H54 (cell line): ENCODE measurements around the gene RNF138.

Experiments
- DNase-seq: peaks from one replicate; pipeline ENCODE4 v3.0.0; 2011; ENCODE audit warnings: low spot score, mixed read lengths; ENCODE audit not compliant: insufficient read length
- FAIRE-seq: peaks from 3 replicates; lab custom pipeline; 2011; peaks lifted over from hg19 to GRCh38; lab: Jason Lieb, UNC
- POLR2A ChIP-seq: IDR thresholded peaks from 2 replicates; pipeline ENCODE4 v1.6.1; 2011; ENCODE audit warnings: low read depth, mild to moderate bottlenecking, low read length

The RNF138 gene

GRCh38 chr18:32091724-32092421, at the start of gene RNF138:
Gene RNF138 (plus strand): TSS chr18:32091874. CDS start chr18:32092777, 903 bp downstream.
- DNase-seq (peak; percentile 50), FAIRE-seq (no peak)
- TF ChIP-seq POLR2A = peak; percentile 61; the same call in 1 of the 2 replicates

- TF ChIP-seq POLR2A = no peak
- DNase-seq = no peak
- no peak for FAIRE-seq
Measured at GRCh38 chr18:32042337-32042736, 49.3 kb upstream of the RNF138 start.

DNA sequence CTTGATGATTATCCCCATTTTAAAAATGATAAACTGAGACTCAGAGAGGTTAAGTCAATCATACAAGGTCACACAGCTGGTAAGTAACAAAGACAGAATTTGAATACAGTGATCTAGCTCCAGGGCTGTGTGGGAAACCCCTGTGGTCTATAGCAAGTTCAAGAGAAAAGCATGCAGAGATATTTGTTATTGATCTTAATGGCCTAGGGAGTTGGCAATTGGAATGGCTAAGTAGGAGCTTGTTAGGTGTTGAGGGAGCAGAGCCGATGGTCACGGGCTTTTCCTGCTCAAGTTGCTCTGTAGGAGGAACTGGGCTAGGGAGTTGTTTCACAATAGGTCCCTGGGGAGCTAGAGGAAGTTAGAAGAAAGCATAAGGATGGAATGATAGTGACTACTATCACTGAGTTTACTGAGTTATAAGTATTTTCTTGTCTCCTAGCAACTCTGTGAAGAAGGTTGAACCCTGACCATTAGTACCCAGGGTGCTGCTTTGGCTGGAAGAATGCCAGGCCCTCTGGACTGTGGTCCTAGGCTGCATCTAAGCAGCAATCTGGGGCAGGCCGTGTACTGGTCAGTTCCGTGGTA, 43.1 kb upstream of the RNF138 start:
- no peak for TF ChIP-seq POLR2A
- DNase-seq (no peak), FAIRE-seq (no peak)

- DNase-seq = no peak
- no peak for FAIRE-seq
- no peak for TF ChIP-seq POLR2A
Measured at GRCh38 chr18:32049393-32050171, 42.1 kb upstream of the RNF138 start.

- DNase-seq = no peak
- TF ChIP-seq POLR2A = no peak
- FAIRE-seq = no peak
Measured at GRCh38 chr18:32056613-32057358, 34.9 kb upstream of the RNF138 start.

DNA sequence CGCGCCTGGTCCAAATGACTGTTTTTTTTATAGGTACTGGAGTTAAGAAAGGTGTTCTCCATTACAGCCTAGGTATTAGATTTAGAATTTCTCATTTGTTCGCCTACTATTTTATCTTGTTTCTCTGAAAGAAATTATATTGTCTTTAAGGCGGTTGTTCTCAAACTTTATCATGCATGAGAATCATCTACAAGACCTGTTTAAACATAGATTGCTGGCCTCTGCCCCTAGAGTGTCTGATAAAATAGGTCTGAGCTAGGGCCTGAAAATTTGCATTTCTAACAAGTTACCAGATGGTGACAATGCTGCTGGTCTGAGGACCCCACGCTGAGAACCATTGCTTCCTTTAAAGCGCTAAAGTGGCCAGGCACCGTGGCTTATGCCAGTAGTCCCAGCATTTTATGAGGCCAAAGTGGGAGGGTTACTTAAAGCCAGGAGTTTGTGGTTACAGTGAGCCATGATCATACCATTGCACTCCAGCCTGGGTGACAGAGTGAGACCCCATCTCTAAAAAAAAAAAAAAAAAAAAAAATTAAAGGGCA, 34.0 kb upstream of the RNF138 start:
- no peak for FAIRE-seq
- DNase-seq = no peak
- no peak for TF ChIP-seq POLR2A

- no peak for TF ChIP-seq POLR2A
- no peak for FAIRE-seq
- DNase-seq = no peak
Measured at GRCh38 chr18:32060026-32060425, 31.6 kb upstream of the RNF138 start.

- TF ChIP-seq POLR2A = no peak
- FAIRE-seq (no peak), DNase-seq (no peak)
Measured at GRCh38 chr18:32067375-32068167, 24.1 kb upstream of the RNF138 start.

- DNase-seq = no peak
- no peak for TF ChIP-seq POLR2A
- FAIRE-seq = no peak
Measured at GRCh38 chr18:32072321-32072720, 19.4 kb upstream of the RNF138 start.

- FAIRE-seq (no peak), DNase-seq (no peak)
- TF ChIP-seq POLR2A = no peak
Measured at GRCh38 chr18:32074206-32074605, 17.5 kb upstream of the RNF138 start.

DNA sequence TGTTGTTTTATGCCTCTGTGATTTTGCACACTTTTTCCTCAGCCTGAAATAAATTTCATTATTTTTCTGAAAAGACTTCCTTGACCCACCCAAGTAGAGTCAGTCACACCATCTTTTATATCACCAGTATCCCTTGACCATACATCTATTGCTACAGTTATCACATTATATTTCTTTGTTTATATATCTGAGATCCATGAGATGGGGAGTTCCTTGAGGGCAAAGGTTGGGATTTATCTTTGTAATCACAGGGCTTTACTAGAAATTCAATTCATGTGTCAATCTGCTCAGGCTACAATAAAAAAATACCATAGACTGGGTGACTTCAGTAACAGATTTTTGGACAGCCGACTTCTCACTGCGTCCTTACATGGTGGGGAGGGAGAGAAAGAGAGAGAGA, 12.8 kb upstream of the RNF138 start:
- FAIRE-seq (no peak), DNase-seq (no peak)
- no peak for TF ChIP-seq POLR2A

DNA sequence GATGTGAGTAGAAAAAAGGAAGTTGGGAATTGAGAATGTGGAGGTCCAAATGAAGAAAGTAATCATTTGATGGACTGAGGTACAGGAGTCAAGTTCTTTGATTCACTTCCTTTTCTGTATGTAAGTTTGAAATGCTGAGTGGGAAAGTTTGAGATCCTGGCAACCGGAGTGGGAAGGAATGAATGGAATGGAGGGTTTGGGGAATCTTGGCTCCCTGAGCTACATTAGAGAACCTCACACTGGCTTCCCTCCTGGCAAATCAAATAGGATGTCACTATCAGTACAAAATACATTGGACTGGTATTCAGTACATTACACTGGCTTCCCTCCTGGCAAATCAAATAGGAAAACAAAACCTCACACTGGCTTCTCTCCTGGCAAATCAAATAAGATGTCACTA, 9.8 kb upstream of the RNF138 start:
- FAIRE-seq = no peak
- TF ChIP-seq POLR2A = no peak
- no peak for DNase-seq

DNA sequence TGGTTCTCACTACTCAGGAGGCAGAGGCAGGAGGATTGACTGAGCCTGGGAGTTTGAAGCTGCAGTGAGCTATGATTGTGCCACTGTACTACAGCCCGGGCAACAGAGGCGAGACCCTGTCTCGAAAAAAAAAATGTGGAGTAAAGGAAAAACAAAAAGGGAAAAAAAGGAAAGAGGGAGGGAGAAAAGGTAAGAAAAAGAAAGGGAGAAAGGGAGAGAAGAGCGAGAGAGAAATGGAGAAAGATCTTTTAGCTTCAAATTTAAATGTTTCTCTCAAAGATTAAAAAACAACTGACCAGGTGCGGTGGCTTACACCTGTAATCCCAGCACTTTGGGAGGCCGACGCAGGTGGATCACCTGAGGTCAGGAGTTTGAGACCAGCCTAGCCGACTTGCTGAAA, 7.9 kb upstream of the RNF138 start:
- no peak for TF ChIP-seq POLR2A
- no peak for DNase-seq
- FAIRE-seq = no peak
